HepG2 (cell line): ENCODE results near the gene TMEM220. TPM values are rescaled to one million over a fixed set of nuclear protein-coding genes. Genes with fewer than 3 reads are reported as not detected.

Source experiments
- ATAC-seq: fragments of 200-7000 bp; cut with Tn5 transposase; 3 replicates; pipeline ENCODE4 v1.9.1; 2020; ENCODE audit warnings: mild to moderate bottlenecking, moderate library complexity
- BruUV-seq: library from RNA; stranded (reverse); fragments of 400-500 nt; replicated peaks from 2 replicates; lab custom pipeline; 2021; lab: Mats Ljungman, UMichigan
- CTCF ChIA-PET: fragments of 300-600 bp; formaldehyde crosslinking; extraction: SDS; loops from one replicate; lab custom pipeline; 2021; ENCODE audit warnings: low total read pairs, inconsistent platforms, low intra/inter-chr PET ratio; lab: Yijun Ruan, JAX
- POLR2A ChIA-PET: fragments of 350-600 bp; sonication (Branson Sonifier 250); formaldehyde crosslinking; loops from one replicate; lab custom pipeline; 2020; ENCODE audit warnings: antibody characterized with exemption, inconsistent platforms; lab: Yijun Ruan, JAX
- DNase-seq: peaks from one replicate; pipeline ENCODE4 v3.0.0-alpha.2; 2015; ENCODE audit warnings: low spot score
- FAIRE-seq: peaks from 3 replicates; lab custom pipeline; 2011; peaks lifted over from hg19 to GRCh38; lab: Jason Lieb, UNC
- H2AFZ ChIP-seq: one replicate; pipeline ENCODE4 v1.6.1; 2011; ENCODE audit warnings: low read length, inconsistent platforms
- H3K27ac ChIP-seq: fragments of 300-600 bp; 3 replicates; pipeline ENCODE4 v1.8.0; 2011; ENCODE audit warnings: mixed run types, mild to moderate bottlenecking, mixed read lengths, low read length, inconsistent platforms; ENCODE audit not compliant: insufficient read depth; ENCODE audit errors: extremely low read length
- H3K27me3 ChIP-seq, 2 experiments: fragments of 200-600 bp in 1 of 2; 2 replicates in 1 of 2; 3 replicates in 1 of 2; pipeline versions ENCODE4 v1.6.0 to v1.8.0; 2011; ENCODE audit warnings: low read length in 2 of 2, mild to moderate bottlenecking in 2 of 2, moderate library complexity in 2 of 2, inconsistent platforms in 1 of 2; ENCODE audit not compliant: insufficient read depth in 2 of 2, control insufficient read depth in 1 of 2
- H3K36me3 ChIP-seq, 2 experiments: fragments of 200-600 bp in 1 of 2; replicated peaks in 1 of 2; 2 replicates in 1 of 2; 3 replicates in 1 of 2; pipeline versions ENCODE4 v1.5.1 to v1.8.0; 2011; ENCODE audit warnings: low read length in 2 of 2, inconsistent platforms in 1 of 2; ENCODE audit not compliant: insufficient read depth in 2 of 2, control insufficient read depth in 1 of 2
- H3K4me1 ChIP-seq: 2 replicates; pipeline ENCODE4 v1.5.1; 2012; ENCODE audit warnings: low read length, inconsistent platforms; ENCODE audit not compliant: insufficient read depth
- H3K4me2 ChIP-seq: 2 replicates; pipeline ENCODE4 v1.6.0; 2011; ENCODE audit warnings: low read depth, low read length, inconsistent platforms
- H3K4me3 ChIP-seq, 3 experiments: fragments of 200-600 bp in 1 of 3; sonication (generic), shearing (Covaris generic) in 1 of 3; replicated peaks in 1 of 3; 2 replicates each; pipeline ENCODE4 v1.5.1; 2011 to 2016; ENCODE audit warnings: low read length in 3 of 3, inconsistent platforms in 2 of 3, low read depth in 2 of 3, mild to moderate bottlenecking in 2 of 3, control low read depth in 1 of 3, mixed read lengths in 1 of 3; ENCODE audit not compliant: insufficient read depth in 1 of 3
- H3K79me2 ChIP-seq: one replicate; pipeline ENCODE4 v1.6.1; 2011; ENCODE audit warnings: low read length, inconsistent platforms; ENCODE audit not compliant: insufficient read depth
- H3K9ac ChIP-seq: 2 replicates; pipeline ENCODE4 v1.6.0; 2011; ENCODE audit warnings: mild to moderate bottlenecking, low read depth, low read length, inconsistent platforms; ENCODE audit not compliant: insufficient read depth
- H3K9me3 ChIP-seq: 2 replicates; pipeline ENCODE4 v1.5.1; 2012; ENCODE audit warnings: mild to moderate bottlenecking, low read length
- H4K20me1 ChIP-seq: 2 replicates; pipeline ENCODE4 v1.6.0; 2011; ENCODE audit warnings: inconsistent platforms, mild to moderate bottlenecking, low read length, moderate library complexity; ENCODE audit not compliant: insufficient read depth
- GATAD1 ChIP-seq: IDR thresholded peaks from 2 replicates; pipeline ENCODE4 v1.6.1; 2016; ENCODE audit warnings: missing genetic modification reagents, missing compliant biosample characterization
- HHEX ChIP-seq: IDR thresholded peaks from 2 replicates; pipeline ENCODE4 v1.6.1; 2016; ENCODE audit warnings: control low read depth
- HMGXB3 ChIP-seq: sonication (generic); formaldehyde crosslinking; IDR thresholded peaks from 2 replicates; pipeline ENCODE4 v1.4.0; 2020; ENCODE audit warnings: missing genetic modification reagents, borderline replicate concordance
- LCORL ChIP-seq, 2 experiments: fragments of 450-650 bp in 1 of 2; sonication (generic) in 1 of 2; formaldehyde crosslinking in 1 of 2; IDR thresholded peaks; 2 replicates each; pipeline versions ENCODE4 v1.5.0 to v1.6.1; 2017 to 2020; ENCODE audit warnings: antibody characterized with exemption in 1 of 2, missing genetic modification reagents in 1 of 2
- PAX8 ChIP-seq: sonication (generic); formaldehyde crosslinking; IDR thresholded peaks from 2 replicates; pipeline ENCODE4 v1.8.0; 2022; ENCODE audit warnings: mild to moderate bottlenecking, missing genetic modification reagents, borderline replicate concordance
- TOPORS ChIP-seq: sonication (generic); formaldehyde crosslinking; IDR thresholded peaks from 2 replicates; pipeline ENCODE4 v1.8.0; 2023; ENCODE audit warnings: mild to moderate bottlenecking, missing genetic modification reagents
- YEATS4 ChIP-seq: sonication (generic); formaldehyde crosslinking; IDR thresholded peaks from 2 replicates; pipeline ENCODE4 v1.4.0; 2020; ENCODE audit warnings: missing genetic modification reagents, borderline replicate concordance
- ZBTB33 ChIP-seq: sonication (generic); formaldehyde crosslinking; IDR thresholded peaks from 2 replicates; pipeline ENCODE4 v1.4.0; 2020; ENCODE audit warnings: missing genetic modification reagents
- ZNF274 ChIP-seq: sonication (generic); formaldehyde crosslinking; IDR thresholded peaks from 2 replicates; pipeline ENCODE4 v1.5.1; 2020; ENCODE audit warnings: mild to moderate bottlenecking, missing genetic modification reagents
- ZNF280D ChIP-seq: sonication (generic); formaldehyde crosslinking; IDR thresholded peaks from 2 replicates; pipeline ENCODE4 v1.5.1; 2020; ENCODE audit warnings: mild to moderate bottlenecking, missing genetic modification reagents
- ZNF317 ChIP-seq: sonication (generic); formaldehyde crosslinking; IDR thresholded peaks from 2 replicates; pipeline ENCODE4 v1.5.0; 2020; ENCODE audit warnings: mild to moderate bottlenecking, missing genetic modification reagents
- ZNF710 ChIP-seq: sonication (generic); formaldehyde crosslinking; IDR thresholded peaks from 2 replicates; pipeline ENCODE4 v1.5.0; 2020; ENCODE audit warnings: mild to moderate bottlenecking, missing genetic modification reagents, borderline replicate concordance
- WGBS: methylation state at CpG from one replicate; pipeline ENCODE4 v1.1.6; 2017; ENCODE audit warnings: low lambda C conversion rate; 5-methylcytosine and 5-hydroxymethylcytosine counted together
- in situ Hi-C: cut with HindIII; loops from 2 replicates; pipeline ENCODE4 v1.10.0; 2017; ENCODE audit warnings: low pct_unique_long_range_greater_than_20kb; ENCODE audit not compliant: extremely low pct_ligation_motif_present
- intact Hi-C: fragments of 100-400 bp; cut with micrococcal nuclease; formaldehyde crosslinking; loops from one replicate; pipeline ENCODE4 v1.10.0; 2022; ENCODE audit not compliant: unreplicated experiment
- polyA plus RNA-seq, 8 experiments: library from polyadenylated mRNA; depleted of rRNA in 3 of 8; stranded (reverse) in 7 of 8; unstranded in 1 of 8; fragments of >200 nt; fragmentation: Illumina TruSeq in 4 of 8; extraction: Trizol in 4 of 8; gene quantifications; 2 replicates each; pipeline versions ENCODE4 v1.2.1 to v1.2.3, GENCODE V29; 2011 to 2016; ENCODE audit warnings: low read depth in 4 of 8, missing spikeins in 1 of 8, mixed read lengths in 1 of 8; ENCODE audit not compliant: insufficient read depth in 1 of 8
- total RNA-seq, 5 experiments: library from RNA; depleted of rRNA; stranded (reverse); fragments of >200 nt; fragmentation: Illumina TruSeq; extraction: Trizol; gene quantifications; 2 replicates each; pipeline ENCODE4 v1.2.3, GENCODE V29; 2016; ENCODE audit warnings: low read depth in 1 of 5

The TMEM220 gene
- total and polyA plus RNA-seq, 2 of the 13 experiments (the other 11 are each of a cell fraction or from before 2014, with no cell fraction given): 1.3 to 2.2 TPM

GRCh38 chr17:10754861-10755591, 25.2 kb upstream of the TMEM220 start:
- Histone ChIP-seq H3K27ac (no peak overlapping the region), H2AFZ (no peak overlapping the region), H3K4me1 (peaks cover 37% of the 10 kb centered on the region), H3K36me3 (no peaks in the 10 kb centered on the region), H3K27me3 (peaks cover 2 to 3% of the 10 kb centered on the region in 2 experiments; a peak in 2 of 5 replicates), H3K79me2 (no peaks in the 10 kb centered on the region), H3K9ac (no peak overlapping the region), H3K9me3 (no peaks in the 10 kb centered on the region), H4K20me1 (no peaks in the 10 kb centered on the region), H3K4me2 (no peak overlapping the region), H3K4me3 (no peak overlapping the region)
- 51% methylated on average over 14 of the region's 14 CpGs for WGBS
- DNase-seq (no peak), ATAC-seq (no peak), FAIRE-seq (no peak)
- no TSS peak for BruUV-seq
- intact Hi-C loops: loop anchor here (5.0 kb wide), 1 partner anchor 92 kb away; no protein-coding TSS in a partner anchor
- in situ Hi-C loops: no loop called here
- CTCF ChIA-PET: no interaction called here
- POLR2A ChIA-PET: no interaction called here
- TF ChIP-seq ZBTB33 (CRISPR knock-in tag): no peak
- TF ChIP-seq GATAD1 (CRISPR knock-in tag): no peak
- TF ChIP-seq HHEX (CRISPR knock-in tag): no peak
- no peak for TF ChIP-seq TOPORS (CRISPR knock-in tag)
- TF ChIP-seq YEATS4 (CRISPR knock-in tag): no peak
- no peak for TF ChIP-seq ZNF274
- no peak for TF ChIP-seq PAX8 (CRISPR knock-in tag)
- no peak for TF ChIP-seq HMGXB3 (CRISPR knock-in tag)
- TF ChIP-seq ZNF317 (CRISPR knock-in tag): no peak
- TF ChIP-seq ZNF710 (CRISPR knock-in tag): no peak
- no peak for TF ChIP-seq ZNF280D (CRISPR knock-in tag)
- no peak for TF ChIP-seq LCORL (IDR thresholded peaks at IDR 0.05)
- no peak for TF ChIP-seq LCORL (CRISPR knock-in tag; IDR thresholded peaks at IDR 0.05)
